ENCODE results near the gene LRPAP1. TPM values are rescaled to one million over a fixed set of nuclear protein-coding genes. Genes with fewer than 3 reads are reported as not detected.

LRPAP1 gene
- total and polyA plus RNA-seq, 2 experiments from 2014 or later = 63.0 to 82.5 TPM

- H3K27ac Mint-ChIP-seq = no peak overlapping the region
- Histone ChIP-seq H3K79me2 (replicated peaks; ENCODE audit: insufficient read depth) (peaks cover 6% of the 10 kb centered on the region; the same call in 1 of the 2 replicates), H3F3A (replicated peaks; ENCODE audit: low read depth) (no peaks in the 10 kb centered on the region), H3K4me2 (no peak overlapping the region), H3K9me2 (ENCODE audit: insufficient read depth) (no peaks in the 10 kb centered on the region), H3K36me3 (ENCODE audit: insufficient read depth) (0 out of 2 replicates have a peak, but pooled peaks cover 1% of the 10 kb centered on the region), H4K20me1 (replicated peaks; ENCODE audit: insufficient read depth) (peaks cover 28% of the 10 kb centered on the region), H3K4me3 (no peak overlapping the region), H2AFZ (no peak overlapping the region), H3K27ac (ENCODE audit: low read depth) (no peak overlapping the region), H3K27me3 (ENCODE audit: insufficient read depth) (peaks cover 11% of the 10 kb centered on the region), H3K4me1 (ENCODE audit: insufficient read depth) (no peaks in the 10 kb centered on the region)
- ATAC-seq (no peak), DNase-seq (ENCODE audit: low spot score) (no peak)
- H3K36me3 Mint-ChIP-seq (ENCODE audit: low read depth) = peaks cover 14% of the 10 kb centered on the region
- no peaks in the 10 kb centered on the region for H3K9me3 Mint-ChIP-seq
- TF ChIP-seq ZNF462 (CRISPR knock-in tag; IDR thresholded peaks at IDR 0.05) = no peak
- TF ChIP-seq POLR2AphosphoS5 (IDR thresholded peaks at IDR 0.05; ENCODE audit: low read depth) = no peak
- no peak for TF ChIP-seq STAT1 (IDR thresholded peaks at IDR 0.05; ENCODE audit: unreplicated experiment)
- no peak for TF ChIP-seq CTCF (conservative IDR thresholded peaks at IDR 0.05; ENCODE audit: low read depth in 2 of 2)
- TF ChIP-seq EZH2 (IDR thresholded peaks at IDR 0.05; ENCODE audit: low read depth, unreplicated experiment) = no peak
- TF ChIP-seq ZNF331 (CRISPR knock-in tag; IDR thresholded peaks at IDR 0.05; ENCODE audit: low read depth) = no peak
- no peak for TF ChIP-seq REST (IDR thresholded peaks at IDR 0.05; ENCODE audit: unreplicated experiment)
- no peak for TF ChIP-seq ZNF114 (CRISPR knock-in tag; IDR thresholded peaks at IDR 0.05)
- no peak for TF ChIP-seq JUNB (IDR thresholded peaks at IDR 0.05; ENCODE audit: unreplicated experiment)
- no peak for TF ChIP-seq CREB1 (CRISPR knock-in tag; IDR thresholded peaks at IDR 0.05; ENCODE audit: low read depth)
- H3K27me3 Mint-ChIP-seq (ENCODE audit: insufficient read depth, low read depth, poor library complexity) = peaks cover 17% of the 10 kb centered on the region
- H3K4me3 Mint-ChIP-seq = no peak overlapping the region
- no peaks in the 10 kb centered on the region; the same call in 2 of the 3 replicates for H3K4me1 Mint-ChIP-seq
These were observed 30.3 kb downstream of the LRPAP1 start for GRCh38 chr4:3501825-3502425.
